Measurements from ENCODE around the gene YBX3.

The YBX3 gene

GRCh38 chr12:10721651-10722501, 1.2 kb downstream of the YBX3 start:
- DNase-seq, result peak; percentile 79

GRCh38 chr12:10720974-10721650, 2.0 kb downstream of the YBX3 start:
- DNase-seq, result no peak

- DNase-seq, result no peak
Measured at GRCh38 chr12:10719482-10719881, 3.6 kb downstream of the YBX3 start.

- DNase-seq, result no peak
Measured at GRCh38 chr12:10718279-10718821, 4.8 kb downstream of the YBX3 start.

- no peak for DNase-seq
Measured at GRCh38 chr12:10717410-10717809, 5.7 kb downstream of the YBX3 start.

GRCh38 chr12:10716704-10717315, 6.3 kb downstream of the YBX3 start:
- no peak for DNase-seq

GRCh38 chr12:10716277-10716676, 6.8 kb downstream of the YBX3 start:
- DNase-seq, result no peak

- no peak for DNase-seq
Measured at GRCh38 chr12:10715491-10715890, 7.6 kb downstream of the YBX3 start.

GRCh38 chr12:10709808-10710207, 13.3 kb downstream of the YBX3 start:
- no peak for DNase-seq

- no peak for DNase-seq
Measured at GRCh38 chr12:10708862-10709261, 14.3 kb downstream of the YBX3 start.

GRCh38 chr12:10705655-10706054, 17.5 kb downstream of the YBX3 start:
- DNase-seq, result no peak

GRCh38 chr12:10701843-10702242, 21.3 kb downstream of the YBX3 start:
- DNase-seq, result no peak

- peak; percentile 43 for DNase-seq
Measured at GRCh38 chr12:10701131-10701681, 21.9 kb downstream of the YBX3 start.

GRCh38 chr12:10700581-10700980, 22.5 kb downstream of the YBX3 start:
- no peak for DNase-seq

- no peak for DNase-seq
Measured at GRCh38 chr12:10697862-10698261, 25.3 kb downstream of the YBX3 start.

GRCh38 chr12:10697156-10697555, 26.0 kb downstream of the YBX3 start:
- DNase-seq, result no peak

GRCh38 chr12:10690906-10691305, 32.2 kb downstream of the YBX3 start:
- no peak for DNase-seq

- no peak for DNase-seq
Measured at GRCh38 chr12:10689146-10689545, 34.0 kb downstream of the YBX3 start.

- no peak for DNase-seq
Measured at GRCh38 chr12:10688042-10688441, 35.1 kb downstream of the YBX3 start.

- peak; percentile 87 for DNase-seq
Measured at GRCh38 chr12:10673659-10674384, 49.3 kb downstream of the YBX3 start, which contains the start of gene STYK1. STYK1 (minus strand) TSS chr12:10674052; CDS start chr12:10634618, 39,434 bp downstream.

- DNase-seq, result no peak
Measured at GRCh38 chr12:10672231-10672868, 50.8 kb downstream of the YBX3 start.

GRCh38 chr12:10669533-10669932, 53.6 kb downstream of the YBX3 start:
- DNase-seq, result no peak
